Right cardiac atrium (tissue), 5 donors: ENCODE measurements around the gene BTBD19. TPM values are rescaled to one million over a fixed set of nuclear protein-coding genes. Genes with fewer than 3 reads are reported as not detected.
"Not testable (repeated sequence)": the region's sequence is repeated elsewhere in the genome, so short reads cannot be mapped to it uniquely, and the experiment has no call there.

ENCODE experiments used
- ATAC-seq, 2 donors: fragments of 200-7000 bp; cut with Tn5 transposase; one replicate each; pipeline versions ENCODE4 v1.8.0 to v1.9.1; 2020; ENCODE audit warnings: moderate library complexity in 2 of 2, mild to moderate bottlenecking in 1 of 2
- DNase-seq, 3 donors: peaks; one replicate each; pipeline ENCODE4 v3.0.0-alpha.2; 2020
- H3K27ac ChIP-seq: one replicate; pipeline ENCODE4 v1.5.1; 2013; ENCODE audit warnings: mild to moderate bottlenecking, low read length, control low read depth, moderate library complexity
- H3K27me3 ChIP-seq: one replicate; pipeline ENCODE4 v1.6.1; 2013; ENCODE audit not compliant: control insufficient read depth, insufficient read depth
- H3K4me1 ChIP-seq: one replicate; pipeline ENCODE4 v1.6.1; 2013; ENCODE audit warnings: low read length; ENCODE audit not compliant: control insufficient read depth, insufficient read depth
- H3K4me3 ChIP-seq: one replicate; pipeline ENCODE4 v1.5.1; 2013; ENCODE audit warnings: low read length, control low read depth
- H3K9me3 ChIP-seq: one replicate; pipeline ENCODE4 v1.6.1; 2013; ENCODE audit warnings: low read length; ENCODE audit not compliant: control insufficient read depth
- WGBS: extraction: QIAGEN DNeasy Blood & Tissue Kit; methylation state at CpG from one replicate; pipeline ENCODE4 v1.1.7; 2013; 5-methylcytosine and 5-hydroxymethylcytosine counted together
- intact Hi-C, 4 donors: fragments of 100-400 bp; cut with DNase I; formaldehyde crosslinking; loops; one replicate each; pipeline versions ENCODE4 v1.11.0 to v1.14.0; 2022 to 2023
- polyA plus RNA-seq: library from polyadenylated mRNA; stranded (reverse); fragments of 200-250 nt; gene quantifications from one replicate; pipeline ENCODE4 v1.2.3, GENCODE V29; 2013
- total RNA-seq, 4 donors: library from RNA; stranded (reverse); fragmentation: NEBNext Ultra II Directional; extraction: Animal tissue kit (Norgen Biotek cat#: 25700); gene quantifications; one replicate each; pipeline ENCODE4 v1.2.1, GENCODE V29; 2021
- donor health status: healthy with polysubstance abuse.
- donor health status: DM: no; HTN: yes; CAD: no.
- donor health status: DM: no; HTN: no; CAD: no.
- donor health status: DM: no; HTN: yes; CAD: no; lungs with severe emphysema.
- donor health status: DM: yes; HTN: yes; CAD: no.

Gene BTBD19
- total and polyA plus RNA-seq, 5 donors: 5.1 to 8.8 (median 5.8) TPM

DNA sequence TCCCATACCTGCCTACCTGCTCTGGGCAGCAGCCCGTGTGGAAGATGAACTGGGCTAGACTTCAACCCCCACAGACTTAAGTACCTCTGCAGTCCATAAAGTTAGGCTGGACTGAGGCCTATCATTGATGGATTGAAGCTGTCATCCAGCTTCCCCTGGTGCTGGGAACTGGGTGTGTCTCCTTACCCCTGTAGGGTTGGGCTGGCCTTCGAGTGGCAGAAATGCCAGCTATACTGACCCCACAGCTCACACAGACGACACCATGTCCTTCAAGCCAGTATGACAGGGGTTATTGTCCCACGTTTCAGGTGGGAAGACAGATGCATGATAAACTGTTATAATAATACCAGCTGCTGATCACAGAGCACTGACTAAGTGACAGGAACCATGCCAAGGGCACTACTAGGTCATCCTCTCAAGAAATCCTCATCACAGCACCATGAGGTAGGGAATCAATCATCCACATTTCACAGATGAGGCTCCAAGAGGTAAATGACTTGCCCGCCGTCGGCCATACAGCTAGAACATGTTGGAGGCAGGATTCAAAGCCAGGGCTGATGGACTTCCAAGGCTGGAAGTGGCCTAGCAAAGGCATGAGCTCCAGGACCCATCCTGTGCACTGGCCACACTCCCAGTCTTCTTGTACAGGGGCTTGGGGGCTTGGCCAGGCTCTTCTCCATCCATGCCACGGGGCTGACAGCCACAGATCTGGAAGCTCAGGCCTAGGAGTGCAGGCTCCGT is 20.0 kb upstream of the BTBD19 start, which contains the start of gene BEST4:
Gene BEST4, minus strand, starts transcription at position 51 of the 741 bp plus-strand sequence. CDS start 465 bp downstream, outside the sequence.
- no peak for ATAC-seq
- intact Hi-C loops: loop anchor here in 2 of 4 donors (5.0 to 10.0 kb wide), 2 partner anchors 47 to 49 kb away; no protein-coding TSS in a partner anchor

DNA sequence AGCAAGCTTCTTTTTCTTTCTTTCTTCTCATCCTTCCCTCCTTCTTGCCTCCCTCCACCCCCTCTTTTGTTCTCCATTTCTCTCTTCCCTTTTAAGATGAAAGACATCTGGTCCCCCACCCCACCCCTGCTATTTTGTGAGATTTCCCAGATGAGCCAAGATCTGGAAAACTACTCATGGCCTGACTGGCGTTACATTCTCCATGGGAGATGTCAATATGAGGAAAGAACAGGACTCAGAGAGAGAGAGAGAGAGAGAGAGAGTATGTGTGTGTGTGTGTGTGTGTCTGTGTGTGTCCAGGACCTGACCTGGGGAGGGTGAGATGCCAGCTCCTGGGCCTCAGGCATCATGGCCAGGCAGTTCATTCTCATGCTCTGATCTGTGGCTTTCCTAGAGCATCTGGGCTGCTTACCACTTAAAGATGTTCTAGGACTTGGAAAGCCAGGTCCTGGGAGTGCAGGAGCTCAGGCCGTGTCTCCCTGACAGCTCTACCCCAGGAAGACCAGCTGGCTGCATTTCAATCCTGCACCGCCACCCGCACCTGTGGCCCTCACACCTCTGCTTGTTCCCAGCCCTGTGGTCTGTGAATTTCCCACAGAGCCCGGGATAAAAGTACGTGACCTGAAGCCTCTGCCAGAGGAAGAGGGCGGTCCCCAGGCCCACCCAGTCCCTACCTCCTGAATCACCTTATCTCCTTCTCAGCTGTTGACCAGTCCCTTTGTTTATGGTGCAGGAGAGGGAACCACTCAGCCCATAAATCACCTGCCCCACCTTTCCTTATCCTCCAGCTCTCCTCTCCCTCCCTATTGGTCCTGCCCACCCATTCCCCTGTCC is 17.1 kb upstream of the BTBD19 start:
- intact Hi-C loops: no loop called here
- no peaks in the 10 kb centered on the region for H3K4me1 ChIP-seq
- DNase-seq: peak in 2 of 3 donors; percentile 11 to 30
- no peaks in the 10 kb centered on the region for H3K9me3 ChIP-seq
- H3K27me3 ChIP-seq: no peaks in the 10 kb centered on the region
- ATAC-seq: no peak
- WGBS: 68% methylated on average over 7 of the region's 7 CpGs
- H3K27ac ChIP-seq: no peak overlapping the region
- H3K4me3 ChIP-seq: no peak overlapping the region

More for the DNA sequence above, 20.0 kb upstream of the BTBD19 start, which contains the start of gene BEST4:
- no peaks in the 10 kb centered on the region for H3K27me3 ChIP-seq
- H3K4me3 ChIP-seq: no peak within 1 kb of the TSS
- peak; percentile 10 to 28 (median 17) for DNase-seq
- peaks cover 2% of the 10 kb centered on the region for H3K4me1 ChIP-seq
- no peak within 1 kb of the TSS for H3K27ac ChIP-seq
- no peaks in the 10 kb centered on the region for H3K9me3 ChIP-seq
- 82% methylated on average over 9 of the region's 9 CpGs for WGBS

DNA sequence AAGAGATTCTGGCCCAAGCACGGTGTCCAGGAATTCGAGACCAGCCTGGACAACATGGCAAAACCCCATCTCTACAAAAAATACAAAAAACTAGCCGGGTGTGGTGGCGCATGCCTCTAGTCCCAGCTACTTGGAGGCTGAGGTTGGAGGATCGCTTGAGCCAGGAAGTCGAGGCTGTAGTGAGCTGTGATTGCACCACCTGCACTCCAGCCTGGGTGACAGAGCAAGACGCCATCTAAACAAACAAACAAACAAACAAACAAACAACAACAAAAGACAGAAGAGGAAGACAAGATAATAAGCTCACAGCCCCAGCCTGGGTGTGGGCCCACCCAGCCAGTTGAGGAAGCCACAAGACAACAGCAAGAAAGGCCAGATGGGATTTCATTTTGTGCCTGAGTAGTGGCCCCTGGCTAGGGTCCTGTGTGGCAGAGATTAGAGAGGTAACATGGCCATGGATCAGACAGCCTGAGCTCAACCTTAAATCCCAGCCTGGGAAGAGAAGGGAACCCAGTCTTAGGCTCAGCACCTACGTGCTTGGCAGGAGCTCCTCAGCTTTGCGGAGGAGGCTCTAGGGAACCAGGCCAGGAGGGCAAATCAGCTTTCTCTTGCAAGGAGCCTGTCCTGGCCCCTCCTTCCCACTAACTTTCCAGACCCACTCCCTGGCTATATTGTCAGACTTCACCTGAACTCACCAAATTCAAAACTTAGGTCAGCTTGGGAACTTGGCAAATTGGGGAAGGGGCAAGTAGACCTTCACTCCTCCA is 15.4 kb upstream of the BTBD19 start:
- no peak overlapping the region for H3K27ac ChIP-seq
- H3K9me3 ChIP-seq: no peaks in the 10 kb centered on the region
- H3K4me3 ChIP-seq: no peak overlapping the region
- DNase-seq (peak in 2 of 3 donors; percentile 25 to 26), ATAC-seq (peak in 1 of 2 donors; percentile 4)
- intact Hi-C loops: no loop called here
- no peaks in the 10 kb centered on the region for H3K4me1 ChIP-seq
- no peaks in the 10 kb centered on the region for H3K27me3 ChIP-seq
- 90% methylated on average over 9 of the region's 9 CpGs for WGBS

DNA sequence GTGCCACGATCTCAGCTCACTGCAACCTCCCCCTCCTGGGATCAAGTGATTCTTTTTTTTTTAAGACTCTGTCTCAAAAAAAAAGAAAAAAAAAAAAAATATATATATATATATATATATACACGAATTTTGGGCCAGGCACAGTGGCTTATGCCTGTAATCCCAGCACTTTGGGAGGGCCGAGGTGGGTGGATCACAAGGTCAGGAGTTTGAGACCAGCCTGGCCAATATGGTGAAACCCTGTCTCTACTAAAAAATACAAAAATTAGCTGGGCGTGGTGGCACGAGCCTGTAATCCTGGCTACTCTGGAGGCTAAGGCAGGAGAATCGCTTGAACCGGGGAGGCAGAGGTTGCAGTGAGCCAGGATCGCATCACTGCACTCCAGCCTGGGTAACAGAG is 10.4 kb upstream of the BTBD19 start:
- not testable (repeated sequence) for ATAC-seq, H3K27me3 ChIP-seq, H3K27ac ChIP-seq, H3K9me3 ChIP-seq, H3K4me3 ChIP-seq
- 78% methylated on average over 8 of the region's 8 CpGs for WGBS
- peak in 2 of 3 donors; percentile 18 to 28 for DNase-seq
- peaks cover 10% of the 10 kb centered on the region for H3K4me1 ChIP-seq
- intact Hi-C loops: loop anchor here in 1 of 4 donors (5.0 kb wide), 1 partner anchor 34 kb away; no protein-coding TSS in a partner anchor

DNA sequence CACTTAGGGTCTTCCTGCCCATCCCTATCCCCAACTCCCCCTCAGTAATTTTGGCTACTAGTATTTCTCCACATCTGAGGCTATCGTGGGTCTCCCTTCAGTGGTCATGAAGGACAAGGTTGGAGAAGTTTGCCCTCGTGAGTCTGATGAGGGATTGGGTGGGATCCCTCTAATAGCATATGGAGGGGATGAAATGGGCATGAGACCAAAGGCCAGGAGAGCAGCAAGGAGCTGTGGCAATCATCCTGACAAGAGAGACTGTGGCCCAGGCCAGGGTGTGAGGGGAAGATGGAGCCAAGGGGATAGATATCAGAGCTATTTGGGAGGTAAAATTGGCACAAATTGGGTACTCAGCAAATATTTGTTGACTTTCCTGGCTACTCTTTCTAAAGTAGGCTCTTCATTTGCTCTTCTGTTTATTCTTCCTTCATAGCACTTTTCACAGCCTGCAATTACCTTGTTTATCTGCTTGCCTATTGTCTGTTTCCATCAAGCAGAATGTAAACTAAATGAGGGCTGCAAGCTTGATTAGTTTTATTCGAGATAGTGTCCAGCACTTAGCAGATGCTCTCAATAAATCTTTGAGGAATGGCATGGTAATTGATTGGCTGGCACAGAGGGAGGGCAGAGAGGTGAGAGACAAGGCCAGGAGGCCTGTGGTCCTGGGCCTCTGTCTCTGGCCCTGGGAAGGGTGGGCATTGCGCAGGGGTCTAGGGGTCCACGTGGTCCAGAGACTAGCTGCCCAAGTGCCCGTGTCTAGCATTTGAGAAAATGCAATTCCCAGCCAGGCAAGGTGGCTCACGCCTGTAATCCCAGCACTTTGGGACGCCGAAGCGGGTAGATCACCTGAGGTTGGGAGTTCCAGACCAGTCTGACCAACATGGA is 9.6 kb upstream of the BTBD19 start:
- WGBS: 87% methylated on average over 10 of the region's 10 CpGs
- ATAC-seq (no peak), DNase-seq (peak; percentile 15 to 53 (median 49))
- intact Hi-C loops: loop anchor here in 1 of 4 donors (5.0 kb wide), 1 partner anchor 34 kb away; no protein-coding TSS in a partner anchor
- Histone ChIP-seq H3K4me3 (no peak overlapping the region), H3K4me1 (peaks cover 10% of the 10 kb centered on the region), H3K27ac (no peak overlapping the region), H3K9me3 (no peaks in the 10 kb centered on the region), H3K27me3 (no peaks in the 10 kb centered on the region)

DNA sequence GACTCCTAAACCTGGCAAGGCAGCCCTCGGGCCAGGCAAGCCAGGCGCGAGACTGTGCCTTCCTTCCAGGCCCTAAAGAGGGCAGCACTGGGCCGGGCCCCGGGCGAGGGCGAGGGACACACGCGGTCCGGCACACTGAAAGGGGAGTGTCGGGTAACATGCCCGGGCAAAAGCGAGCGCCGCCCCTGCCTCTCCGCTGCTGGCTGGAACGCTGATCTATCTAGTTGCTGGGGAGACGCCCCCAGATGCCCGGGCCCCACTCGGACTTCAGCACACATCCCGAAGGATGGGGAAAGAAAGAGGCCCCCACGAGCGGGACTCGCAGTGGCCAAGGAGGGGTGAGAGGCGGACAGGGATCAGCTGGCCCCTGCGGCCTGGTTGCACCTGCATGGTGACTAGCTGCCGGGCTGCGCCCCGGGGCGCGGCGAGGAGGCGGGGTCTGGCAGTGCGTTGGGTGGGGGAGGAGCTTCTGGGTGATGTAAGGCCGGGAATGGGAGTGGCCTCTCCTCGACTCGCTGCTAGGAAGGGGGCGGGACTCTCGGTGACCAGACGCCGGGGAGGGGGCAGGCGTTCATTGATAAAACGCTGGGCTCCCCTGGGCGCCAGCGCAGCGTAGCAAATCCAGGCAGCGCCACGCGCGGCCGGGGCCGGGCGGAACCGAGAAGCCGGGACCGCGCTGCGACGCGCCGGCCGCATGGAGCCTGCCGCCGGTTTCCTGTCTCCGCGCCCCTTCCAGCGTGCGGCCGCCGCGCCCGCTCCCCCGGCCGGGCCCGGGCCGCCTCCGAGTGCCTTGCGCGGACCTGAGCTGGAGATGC is 8.3 kb upstream of the BTBD19 start, which contains the start of gene PLK3:
Gene PLK3, plus strand, starts transcription at position 608 of the 815 bp plus-strand sequence. Its CDS starts 87 bp downstream, at position 695.
- WGBS: under 1% methylated on average over 79 of the region's 79 CpGs
- ATAC-seq: peak; percentile 95 to 96
- Histone ChIP-seq H3K4me1 (peaks cover 10% of the 10 kb centered on the region), H3K27ac (peak within 1 kb of the TSS; percentile 84), H3K27me3 (no peaks in the 10 kb centered on the region), H3K9me3 (no peaks in the 10 kb centered on the region), H3K4me3 (peak within 1 kb of the TSS; percentile 72)
- intact Hi-C loops: loop anchor here in 2 of 4 donors (2.0 to 5.0 kb wide), 2 partner anchors 19 to 32 kb away; no protein-coding TSS in a partner anchor
- peak; percentile 98 to 99 (median 99) for DNase-seq

DNA sequence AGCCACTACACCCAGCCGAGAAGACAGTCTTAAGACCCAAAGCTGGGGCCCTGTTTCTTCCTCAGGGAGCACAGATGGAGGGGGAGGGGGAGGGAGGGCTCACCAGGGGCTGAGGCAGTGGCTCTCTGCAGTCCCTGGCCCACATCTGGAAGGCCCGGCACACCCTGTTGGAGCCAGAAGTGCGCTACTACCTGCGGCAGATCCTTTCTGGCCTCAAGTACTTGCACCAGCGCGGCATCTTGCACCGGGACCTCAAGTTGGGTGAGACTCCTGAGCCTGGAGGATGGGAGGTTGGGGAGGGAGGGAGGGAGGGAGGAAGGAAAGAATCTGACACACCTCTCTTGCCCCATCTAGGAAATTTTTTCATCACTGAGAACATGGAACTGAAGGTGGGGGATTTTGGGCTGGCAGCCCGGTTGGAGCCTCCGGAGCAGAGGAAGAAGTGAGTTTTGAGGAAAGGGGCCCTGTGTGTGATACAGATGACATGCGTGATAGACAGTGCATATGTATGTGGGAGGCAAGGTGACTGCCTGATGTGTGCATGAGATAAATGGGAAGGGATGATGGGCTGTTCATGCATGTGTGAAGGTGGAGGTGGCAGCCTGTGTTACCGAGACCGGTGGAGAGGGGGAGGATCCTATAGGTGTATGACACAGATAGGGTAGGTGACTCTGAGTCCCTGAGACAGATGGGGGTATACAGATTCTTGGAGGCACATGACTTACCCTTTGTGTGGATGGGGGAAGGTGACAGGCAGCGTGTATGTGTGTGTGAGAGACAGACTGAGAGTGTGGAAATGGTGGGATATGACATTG is 6.6 kb upstream of the BTBD19 start:
- Histone ChIP-seq H3K27me3 (no peaks in the 10 kb centered on the region), H3K4me1 (peaks cover 15% of the 10 kb centered on the region), H3K27ac (peak overlapping the region; percentile 37), H3K9me3 (no peaks in the 10 kb centered on the region), H3K4me3 (peak overlapping the region; percentile 28)
- DNase-seq (peak; percentile 34 to 74 (median 65)), ATAC-seq (no peak)
- 41% methylated on average over 13 of the region's 13 CpGs for WGBS
- intact Hi-C loops: loop anchor here in 1 of 4 donors (2.0 kb wide), 1 partner anchor 17 kb away; no protein-coding TSS in a partner anchor

DNA sequence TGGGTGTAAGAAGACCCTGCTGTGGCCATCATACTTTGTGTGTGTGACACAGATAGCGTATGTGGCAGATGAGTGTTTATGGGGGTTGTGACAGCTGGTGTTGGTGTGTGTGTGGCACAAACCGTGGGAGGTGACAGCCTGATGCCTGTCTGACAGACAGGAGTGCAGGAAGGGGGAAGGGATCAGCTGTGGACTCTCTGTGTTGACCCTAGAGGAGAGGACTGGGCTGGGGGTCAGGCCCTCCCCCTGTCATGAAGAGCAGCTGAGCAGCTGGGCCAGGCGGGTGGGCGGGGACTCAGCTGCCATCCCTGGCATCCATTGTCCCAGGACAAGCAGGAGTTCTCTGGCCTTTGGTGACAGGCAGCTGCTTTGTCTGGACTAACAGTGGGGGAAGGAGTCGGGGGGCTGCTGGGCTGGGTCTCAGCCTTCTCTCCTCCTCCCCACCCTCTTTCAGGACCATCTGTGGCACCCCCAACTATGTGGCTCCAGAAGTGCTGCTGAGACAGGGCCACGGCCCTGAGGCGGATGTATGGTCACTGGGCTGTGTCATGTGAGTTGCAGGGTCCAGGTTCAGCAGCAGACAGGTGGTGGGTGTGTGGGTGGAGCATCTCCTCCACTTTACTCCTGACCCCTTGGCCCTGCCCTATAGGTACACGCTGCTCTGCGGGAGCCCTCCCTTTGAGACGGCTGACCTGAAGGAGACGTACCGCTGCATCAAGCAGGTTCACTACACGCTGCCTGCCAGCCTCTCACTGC is 5.8 kb upstream of the BTBD19 start:
- intact Hi-C loops: no loop called here
- Histone ChIP-seq H3K4me3 (peak overlapping the region; percentile 28), H3K4me1 (peaks cover 22% of the 10 kb centered on the region), H3K27ac (peak overlapping the region; percentile 37), H3K9me3 (no peaks in the 10 kb centered on the region), H3K27me3 (no peaks in the 10 kb centered on the region)
- DNase-seq (peak; percentile 33 to 73 (median 70)), ATAC-seq (no peak)
- WGBS: 67% methylated on average over 13 of the region's 13 CpGs
